HG03378 (cell line): ENCODE data around the gene INSYN1.
"Not testable (repeated sequence)": the region's sequence is repeated elsewhere in the genome, so short reads cannot be mapped to it uniquely, and the experiment has no call there.

Experiments used
- ATAC-seq: cut with Tn5 transposase; IDR thresholded peaks from one replicate; pipeline ENCODE4 v1.9.1; 2021; ENCODE audit warnings: mild to moderate bottlenecking, moderate library complexity; ENCODE audit not compliant: unreplicated experiment

Gene INSYN1

GRCh38 chr15:73750438-73750837, 2.7 kb downstream of the INSYN1 start:
- ATAC-seq = no peak

GRCh38 chr15:73749971-73750370, 3.2 kb downstream of the INSYN1 start:
- ATAC-seq = no peak

DNA sequence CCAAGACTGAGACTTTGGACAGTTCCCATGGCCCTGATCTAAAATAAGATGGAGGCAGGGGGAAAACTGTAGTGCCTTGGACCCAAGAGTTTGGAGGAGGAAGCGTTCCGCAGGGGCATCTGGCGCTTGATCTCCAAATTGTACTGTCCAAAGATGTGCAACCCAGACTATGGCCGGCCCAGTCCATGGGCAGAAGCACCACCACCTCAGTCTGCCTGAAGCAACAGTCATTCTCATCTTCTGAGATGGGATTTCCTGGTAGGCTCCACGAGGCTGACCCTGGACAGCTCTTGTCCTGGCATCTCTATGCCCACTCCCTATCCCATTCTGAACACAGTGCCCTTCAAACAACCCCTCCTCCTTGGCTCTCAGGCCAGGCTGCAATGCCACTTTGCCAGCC, 3.6 kb downstream of the INSYN1 start:
- no peak for ATAC-seq

DNA sequence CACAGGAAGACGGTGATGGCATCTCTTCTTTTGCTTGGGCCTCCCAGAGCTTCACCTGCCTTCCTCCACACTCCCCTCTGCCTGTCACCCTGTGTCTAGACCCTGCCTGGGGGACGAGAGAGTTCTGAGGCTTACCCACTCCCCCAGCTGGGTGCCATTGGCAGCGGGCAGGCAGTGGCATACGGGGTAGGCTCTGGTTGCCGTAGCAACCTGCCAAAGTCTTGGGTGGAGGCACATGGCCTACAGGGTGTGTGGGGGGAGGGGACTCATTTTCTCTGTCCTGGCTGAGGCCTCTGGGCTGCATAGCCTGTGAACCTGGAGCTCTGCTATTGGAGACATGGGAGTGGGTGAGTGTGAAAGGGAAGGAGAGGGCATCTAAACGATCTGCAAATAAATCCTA, 4.4 kb downstream of the INSYN1 start:
- ATAC-seq = no peak

GRCh38 chr15:73747847-73748590, 5.1 kb downstream of the INSYN1 start:
- ATAC-seq = no peak

DNA sequence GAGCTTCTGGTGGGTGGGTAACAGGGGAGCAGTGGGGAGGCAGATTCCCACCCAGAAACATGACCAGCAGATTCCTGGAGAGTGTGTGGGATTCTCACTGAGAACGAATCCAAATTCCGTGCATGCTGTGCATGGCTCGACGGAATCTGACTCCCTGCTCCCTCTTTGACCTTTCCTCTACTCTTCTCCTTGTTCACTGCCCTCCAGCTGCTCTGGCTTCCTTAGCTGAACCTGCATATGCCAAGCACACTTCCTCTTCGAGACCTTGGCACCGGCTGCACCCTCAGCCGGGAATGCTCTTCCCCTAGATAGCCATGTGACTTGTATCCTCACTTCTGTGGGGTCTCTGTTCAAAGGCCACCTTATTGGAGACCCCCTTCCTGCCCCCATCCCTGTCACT, 6.3 kb downstream of the INSYN1 start:
- ATAC-seq = no peak

DNA sequence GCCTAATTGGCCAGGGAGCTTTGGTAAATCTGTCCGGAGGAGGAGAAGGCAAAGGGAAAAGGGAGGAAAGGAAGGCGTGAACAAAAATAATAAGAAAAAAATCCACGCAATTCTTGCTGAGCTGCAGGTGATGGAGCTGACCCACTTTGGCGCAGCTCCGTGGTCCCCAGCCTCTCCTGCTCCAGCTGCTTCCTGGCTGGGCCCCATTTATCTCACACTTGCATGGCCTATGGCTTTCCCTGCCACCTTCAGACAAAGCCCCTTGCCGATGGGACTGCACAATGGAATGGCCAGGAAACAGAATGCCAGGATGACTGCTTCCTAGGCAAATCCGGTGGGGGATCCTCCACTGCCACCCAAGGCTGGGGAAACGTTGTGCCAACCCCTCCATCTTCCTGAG, 6.9 kb downstream of the INSYN1 start:
- ATAC-seq = no peak

- ATAC-seq = no peak
Observed at GRCh38 chr15:73745073-73745472, 8.1 kb downstream of the INSYN1 start.

GRCh38 chr15:73744293-73744692, 8.9 kb downstream of the INSYN1 start:
- no peak for ATAC-seq

- ATAC-seq = no peak
Observed at GRCh38 chr15:73741321-73741836, 11.8 kb downstream of the INSYN1 start.

DNA sequence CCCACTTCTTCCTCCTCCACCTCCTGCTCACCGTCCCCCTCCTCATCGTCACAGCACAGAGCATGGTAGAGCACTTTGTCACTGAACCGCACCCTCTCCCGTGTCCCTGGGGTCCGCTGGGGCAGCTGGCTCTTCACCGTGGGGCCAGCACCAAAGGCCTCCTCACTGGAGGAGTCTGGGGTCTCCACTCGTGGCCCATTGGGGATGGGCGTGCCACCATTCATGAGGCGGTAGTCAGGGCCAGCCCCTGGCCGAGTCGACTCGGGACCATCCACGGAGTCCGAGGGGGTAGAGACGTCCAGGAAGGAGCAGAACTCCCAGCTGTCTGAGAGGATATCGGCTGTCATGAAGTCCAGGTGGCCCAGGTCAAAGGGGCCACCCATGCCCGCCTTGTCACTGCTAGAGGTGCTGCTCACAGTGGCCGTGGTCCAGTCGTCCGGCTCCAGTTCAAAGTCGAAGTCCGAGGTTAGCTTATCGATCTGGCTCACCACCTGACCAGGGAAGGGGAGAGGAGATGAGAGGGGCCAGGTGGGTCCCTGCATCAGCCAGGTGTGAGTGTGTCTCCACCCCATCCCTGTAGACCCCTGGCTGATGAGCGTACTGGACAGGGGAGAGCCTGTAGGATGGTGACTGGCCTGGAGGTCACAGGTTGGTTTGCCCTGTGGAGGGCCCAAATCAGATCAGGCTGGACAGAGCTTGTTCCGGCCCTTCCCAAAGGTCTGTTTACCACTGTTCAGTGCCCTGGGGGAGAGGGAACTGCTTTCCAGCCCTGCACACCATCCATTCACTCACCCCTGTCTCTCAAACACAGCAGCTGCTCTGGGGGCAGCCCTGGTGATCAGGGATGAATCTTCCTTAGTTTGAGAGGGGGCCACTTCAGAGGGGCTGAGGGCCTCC, 12.8 kb downstream of the INSYN1 start:
- no peak for ATAC-seq

GRCh38 chr15:73737535-73737934, 15.6 kb downstream of the INSYN1 start:
- ATAC-seq = no peak

GRCh38 chr15:73732930-73733329, 20.2 kb downstream of the INSYN1 start:
- ATAC-seq = no peak

DNA sequence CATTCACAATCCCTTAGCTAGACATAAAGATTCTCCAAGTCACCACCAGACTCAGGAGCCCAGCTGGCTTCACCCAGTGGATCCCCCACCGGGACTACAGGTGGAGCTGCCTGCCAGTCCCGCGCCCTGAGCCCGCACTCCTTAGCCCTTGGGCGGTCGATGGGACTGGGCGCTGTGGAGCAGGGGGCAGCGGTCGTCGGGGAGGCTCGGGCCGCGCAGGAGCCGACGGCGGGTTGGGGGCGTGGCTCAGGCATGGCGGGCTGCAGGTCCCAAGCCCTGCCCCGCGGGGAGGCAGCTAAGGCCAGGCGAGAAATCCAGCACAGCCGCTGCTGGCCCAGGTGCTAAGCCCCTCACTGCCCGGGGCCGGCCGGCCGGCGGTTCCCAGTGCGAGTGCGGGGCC, 21.1 kb downstream of the INSYN1 start:
- ATAC-seq = not testable (repeated sequence)

- ATAC-seq = no peak
Observed at GRCh38 chr15:73727330-73727976, 25.7 kb downstream of the INSYN1 start.

DNA sequence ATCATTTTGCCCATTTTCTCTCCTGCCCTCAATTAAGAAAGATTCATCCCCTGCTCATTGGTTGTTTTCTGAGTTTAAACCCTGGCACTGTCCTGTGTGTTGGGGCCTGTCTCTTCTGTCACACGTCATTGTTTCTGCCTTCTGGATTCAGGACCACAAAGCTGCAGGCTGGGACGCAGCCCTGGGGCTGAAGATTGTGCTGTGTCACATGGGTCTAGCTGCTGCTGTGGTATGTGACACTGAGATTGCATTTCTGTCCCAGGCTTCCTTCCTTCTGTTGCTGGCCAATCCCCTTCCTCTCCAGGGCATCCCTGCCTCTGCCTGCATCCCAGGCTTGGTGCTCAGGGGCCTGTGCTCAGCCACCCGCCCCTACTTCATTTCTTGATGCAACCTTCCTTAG, 28.9 kb downstream of the INSYN1 start:
- no peak for ATAC-seq

GRCh38 chr15:73723191-73723590, 30.0 kb downstream of the INSYN1 start:
- ATAC-seq = no peak

DNA sequence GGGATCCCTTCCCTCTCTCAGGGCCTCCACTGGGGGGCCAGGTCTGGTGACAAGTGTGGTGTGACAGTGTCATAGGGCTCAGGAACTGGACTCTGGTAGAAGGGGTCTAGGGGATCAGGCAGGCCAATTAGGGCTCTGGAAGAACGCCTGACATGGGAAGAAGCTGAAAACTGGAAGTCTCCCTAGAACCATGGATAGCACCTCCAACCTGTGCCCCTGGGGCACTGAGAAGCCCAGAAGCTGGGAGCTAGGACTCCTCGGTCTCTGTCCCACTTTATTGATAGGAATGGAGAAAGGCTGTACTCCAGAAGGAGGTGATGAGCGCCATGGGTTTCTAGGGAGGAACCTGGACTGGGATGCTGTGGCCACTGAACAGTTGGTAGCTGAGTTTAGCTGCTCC, 30.7 kb downstream of the INSYN1 start:
- ATAC-seq = no peak

- no peak for ATAC-seq
Observed at GRCh38 chr15:73718694-73719093, 34.5 kb downstream of the INSYN1 start.

- ATAC-seq = no peak
Observed at GRCh38 chr15:73717802-73718201, 35.3 kb downstream of the INSYN1 start.

DNA sequence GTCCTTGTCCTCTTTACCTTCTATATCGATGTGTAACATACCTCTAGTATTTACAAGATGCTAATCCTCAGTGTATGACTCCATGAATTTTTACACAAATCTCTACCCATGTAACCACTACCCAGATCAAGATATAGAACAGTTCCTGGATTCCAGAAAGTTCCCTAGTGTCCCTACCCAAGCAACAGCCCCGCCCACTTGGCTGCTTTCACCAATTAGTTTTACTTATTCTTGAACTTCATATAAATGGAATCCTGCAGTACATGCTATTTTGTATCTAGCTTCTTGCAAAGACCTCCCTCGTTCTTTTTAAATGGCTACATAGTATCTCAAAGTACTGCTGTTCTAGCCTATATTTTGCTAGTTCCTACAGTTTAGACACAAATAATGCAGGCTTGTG, 35.9 kb downstream of the INSYN1 start:
- no peak for ATAC-seq
